Measurements from ENCODE around the gene KLHL2.
A peak's percentile ranks its signal among the peaks of the same experiment; 100 is the strongest.
"Not testable (repeated sequence)": the region's sequence is repeated elsewhere in the genome, so short reads cannot be mapped to it uniquely, and the experiment has no call there.

KLHL2 gene

DNA sequence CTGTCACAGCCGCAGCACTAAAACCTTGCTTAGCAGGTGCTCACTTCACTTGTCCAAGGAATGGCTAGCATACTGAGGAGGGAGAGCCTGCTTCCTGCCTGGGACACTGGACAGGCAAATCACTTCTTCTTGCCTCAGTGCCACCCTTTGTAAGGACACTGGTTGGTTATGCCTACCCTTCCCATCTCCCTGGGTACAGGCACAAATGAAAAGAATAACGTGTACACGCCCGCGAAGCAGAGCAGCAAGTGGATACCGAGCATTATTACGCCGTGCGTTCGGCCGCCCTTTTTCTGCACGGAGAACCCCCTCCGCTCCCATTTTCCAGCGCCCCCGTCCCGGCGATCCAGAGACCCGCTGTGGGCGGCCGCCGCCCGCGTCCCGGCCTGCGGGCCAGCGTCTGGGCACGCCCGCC lies 338 bp upstream of the KLHL2 start:
- peak overlapping the region; percentile 74 for H2AFZ ChIP-seq
- H3K4me1 ChIP-seq = peaks cover 6% of the 10 kb centered on the region
- no peaks in the 10 kb centered on the region for H3K36me3 ChIP-seq (ENCODE audit: control insufficient read depth, insufficient read depth, low read length)
- H3K4me3 ChIP-seq (ENCODE audit: low read depth, low read length) = peak overlapping the region; percentile 48
- peak overlapping the region; percentile 50 for H3K4me2 ChIP-seq (ENCODE audit: low read length)
- H3K9ac ChIP-seq = no peak overlapping the region
- peak overlapping the region; percentile 22 for H3K27ac ChIP-seq
- no peaks in the 10 kb centered on the region for H3K9me3 ChIP-seq (ENCODE audit: control insufficient read depth, low read length)
- no peaks in the 10 kb centered on the region for H3K27me3 ChIP-seq (ENCODE audit: control insufficient read depth, insufficient read depth, low read length)
- peaks cover 2% of the 10 kb centered on the region for H3K79me2 ChIP-seq
- TF ChIP-seq, protein P1, sequence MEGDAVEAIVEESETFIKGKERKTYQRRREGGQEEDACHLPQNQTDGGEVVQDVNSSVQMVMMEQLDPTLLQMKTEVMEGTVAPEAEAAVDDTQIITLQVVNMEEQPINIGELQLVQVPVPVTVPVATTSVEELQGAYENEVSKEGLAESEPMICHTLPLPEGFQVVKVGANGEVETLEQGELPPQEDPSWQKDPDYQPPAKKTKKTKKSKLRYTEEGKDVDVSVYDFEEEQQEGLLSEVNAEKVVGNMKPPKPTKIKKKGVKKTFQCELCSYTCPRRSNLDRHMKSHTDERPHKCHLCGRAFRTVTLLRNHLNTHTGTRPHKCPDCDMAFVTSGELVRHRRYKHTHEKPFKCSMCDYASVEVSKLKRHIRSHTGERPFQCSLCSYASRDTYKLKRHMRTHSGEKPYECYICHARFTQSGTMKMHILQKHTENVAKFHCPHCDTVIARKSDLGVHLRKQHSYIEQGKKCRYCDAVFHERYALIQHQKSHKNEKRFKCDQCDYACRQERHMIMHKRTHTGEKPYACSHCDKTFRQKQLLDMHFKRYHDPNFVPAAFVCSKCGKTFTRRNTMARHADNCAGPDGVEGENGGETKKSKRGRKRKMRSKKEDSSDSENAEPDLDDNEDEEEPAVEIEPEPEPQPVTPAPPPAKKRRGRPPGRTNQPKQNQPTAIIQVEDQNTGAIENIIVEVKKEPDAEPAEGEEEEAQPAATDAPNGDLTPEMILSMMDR (IDR thresholded peaks at IDR 0.05) = no peak

DNA sequence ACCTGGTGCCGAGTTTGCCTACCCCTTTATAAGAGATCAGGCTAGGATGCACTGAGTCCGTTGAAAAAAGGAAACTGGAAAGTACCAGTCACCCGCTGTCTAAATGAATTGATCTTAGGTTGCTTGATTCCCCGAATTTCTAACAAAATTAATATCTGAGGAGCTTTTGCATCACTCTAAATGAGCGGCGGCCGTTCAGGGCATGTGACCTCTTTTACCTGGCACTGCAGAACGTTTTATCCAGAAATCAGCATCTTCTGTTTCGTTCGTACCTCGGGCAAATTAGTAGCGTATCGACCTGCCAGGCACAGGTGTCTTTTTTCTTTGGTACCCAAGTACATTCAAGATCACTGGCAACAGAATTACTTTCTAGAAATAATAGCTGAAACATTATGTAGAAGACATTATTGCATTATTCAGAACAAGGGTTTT lies 876 bp downstream of the KLHL2 start:
- peak overlapping the region; percentile 50 for H2AFZ ChIP-seq
- peak overlapping the region; percentile 73 for H3K4me3 ChIP-seq (ENCODE audit: low read depth, low read length)
- peaks cover 6% of the 10 kb centered on the region for H3K4me1 ChIP-seq
- TF ChIP-seq, protein P1 (IDR thresholded peaks at IDR 0.05) = no peak
- H3K27me3 ChIP-seq (ENCODE audit: control insufficient read depth, insufficient read depth, low read length) = no peaks in the 10 kb centered on the region
- no peaks in the 10 kb centered on the region for H3K9me3 ChIP-seq (ENCODE audit: control insufficient read depth, low read length)
- peak overlapping the region; percentile 87 for H3K4me2 ChIP-seq (ENCODE audit: low read length)
- peak overlapping the region; percentile 4 for H3K27ac ChIP-seq
- peaks cover 2% of the 10 kb centered on the region for H3K79me2 ChIP-seq
- no peaks in the 10 kb centered on the region for H3K36me3 ChIP-seq (ENCODE audit: control insufficient read depth, insufficient read depth, low read length)
- no peak overlapping the region for H3K9ac ChIP-seq

DNA sequence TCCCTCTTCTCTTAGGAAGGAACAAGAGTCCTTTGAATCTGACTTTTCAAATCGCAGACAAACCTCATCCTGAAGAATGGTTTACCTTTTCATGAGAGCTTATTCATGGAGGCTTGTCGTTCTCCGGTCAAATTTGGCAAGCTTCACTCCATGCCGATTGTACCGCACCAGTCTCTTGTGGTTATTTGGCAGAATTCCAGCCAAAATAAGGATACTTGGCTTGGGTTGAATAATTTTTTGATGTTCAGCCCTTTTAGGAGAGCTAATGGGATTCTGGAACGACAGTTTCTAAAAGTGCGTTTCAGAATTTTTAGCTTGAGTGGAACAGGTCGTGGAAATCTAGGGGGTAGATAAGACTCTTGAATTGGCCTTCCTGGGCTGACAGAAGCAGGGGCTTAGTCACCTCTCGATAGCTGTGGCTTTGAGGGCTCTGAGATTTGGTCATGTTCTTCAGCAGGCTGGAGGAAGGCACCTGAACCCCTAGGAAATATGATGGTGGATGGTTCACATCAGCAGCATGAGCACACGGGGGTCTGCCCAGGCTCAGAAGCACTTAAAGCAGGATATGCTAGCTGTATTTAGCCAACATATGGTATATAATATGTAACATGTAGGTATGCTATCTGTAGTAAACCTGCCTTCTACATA lies 1.5 kb downstream of the KLHL2 start:
- peak overlapping the region; percentile 73 for H3K4me3 ChIP-seq (ENCODE audit: low read depth, low read length)
- no peak overlapping the region for H3K4me2 ChIP-seq (ENCODE audit: low read length)
- peaks cover 6% of the 10 kb centered on the region for H3K4me1 ChIP-seq
- TF ChIP-seq, protein P1 (IDR thresholded peaks at IDR 0.05) = no peak
- H3K27ac ChIP-seq = no peak overlapping the region
- H3K9ac ChIP-seq = no peak overlapping the region
- no peaks in the 10 kb centered on the region for H3K36me3 ChIP-seq (ENCODE audit: control insufficient read depth, insufficient read depth, low read length)
- H2AFZ ChIP-seq = no peak overlapping the region
- peaks cover 2% of the 10 kb centered on the region for H3K79me2 ChIP-seq
- H3K9me3 ChIP-seq (ENCODE audit: control insufficient read depth, low read length) = no peaks in the 10 kb centered on the region
- H3K27me3 ChIP-seq (ENCODE audit: control insufficient read depth, insufficient read depth, low read length) = no peaks in the 10 kb centered on the region

DNA sequence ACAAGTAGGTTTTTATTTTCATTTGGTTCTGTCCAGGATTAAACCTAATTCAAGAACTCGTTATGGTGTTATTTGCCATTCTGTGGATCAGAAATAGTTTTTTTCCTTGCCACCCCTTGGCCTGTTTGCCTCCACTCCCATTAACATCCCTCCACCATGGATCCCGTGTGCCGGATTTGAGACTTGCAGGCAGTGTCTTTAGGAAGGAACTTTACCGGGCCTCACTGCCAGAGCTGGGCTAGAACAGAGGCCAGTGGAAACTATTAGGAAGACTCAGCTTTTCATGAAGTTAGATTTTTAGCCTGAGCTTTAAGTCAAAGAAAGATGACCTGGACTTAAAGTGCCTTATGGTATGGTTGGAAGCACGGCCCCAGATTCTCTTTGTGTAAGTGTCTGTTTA lies 2.4 kb downstream of the KLHL2 start:
- Histone ChIP-seq H2AFZ (no peak overlapping the region), H3K9ac (no peak overlapping the region), H3K27ac (no peak overlapping the region), H3K4me2 (ENCODE audit: low read length) (no peak overlapping the region), H3K4me3 (ENCODE audit: low read depth, low read length) (no peak overlapping the region), H3K4me1 (peaks cover 6% of the 10 kb centered on the region), H3K79me2 (peaks cover 2% of the 10 kb centered on the region), H3K9me3 (ENCODE audit: control insufficient read depth, low read length) (no peaks in the 10 kb centered on the region), H3K36me3 (ENCODE audit: control insufficient read depth, insufficient read depth, low read length) (no peaks in the 10 kb centered on the region), H3K27me3 (ENCODE audit: control insufficient read depth, insufficient read depth, low read length) (no peaks in the 10 kb centered on the region)
- TF ChIP-seq, protein P1 (IDR thresholded peaks at IDR 0.05) = no peak

DNA sequence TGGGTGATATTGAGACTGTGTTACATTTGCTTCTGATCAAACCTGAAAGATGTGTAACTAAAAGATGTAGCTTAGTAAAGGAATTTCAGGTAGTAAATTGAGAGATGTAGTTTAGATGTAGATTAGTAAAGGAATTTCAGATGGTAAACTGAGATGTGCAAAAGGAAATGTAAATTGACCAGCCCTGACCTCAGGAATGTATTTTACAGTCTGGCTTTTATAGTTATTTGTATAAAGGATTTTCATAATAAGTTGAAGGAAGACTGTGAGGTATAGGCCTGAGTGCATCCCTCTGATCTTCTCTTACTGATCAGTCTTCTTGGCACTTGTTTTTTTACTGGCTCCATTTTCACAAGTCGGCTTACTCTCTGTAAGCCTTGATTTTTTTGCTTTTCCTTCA lies 3.2 kb downstream of the KLHL2 start:
- H3K9ac ChIP-seq = no peak overlapping the region
- H3K36me3 ChIP-seq (ENCODE audit: control insufficient read depth, insufficient read depth, low read length) = no peaks in the 10 kb centered on the region
- no peak overlapping the region for H2AFZ ChIP-seq
- peaks cover 6% of the 10 kb centered on the region for H3K4me1 ChIP-seq
- H3K27ac ChIP-seq = no peak overlapping the region
- no peak overlapping the region for H3K4me2 ChIP-seq (ENCODE audit: low read length)
- TF ChIP-seq, protein P1 (IDR thresholded peaks at IDR 0.05) = no peak
- H3K27me3 ChIP-seq (ENCODE audit: control insufficient read depth, insufficient read depth, low read length) = no peaks in the 10 kb centered on the region
- peaks cover 2% of the 10 kb centered on the region for H3K79me2 ChIP-seq
- H3K9me3 ChIP-seq (ENCODE audit: control insufficient read depth, low read length) = no peaks in the 10 kb centered on the region
- no peak overlapping the region for H3K4me3 ChIP-seq (ENCODE audit: low read depth, low read length)

DNA sequence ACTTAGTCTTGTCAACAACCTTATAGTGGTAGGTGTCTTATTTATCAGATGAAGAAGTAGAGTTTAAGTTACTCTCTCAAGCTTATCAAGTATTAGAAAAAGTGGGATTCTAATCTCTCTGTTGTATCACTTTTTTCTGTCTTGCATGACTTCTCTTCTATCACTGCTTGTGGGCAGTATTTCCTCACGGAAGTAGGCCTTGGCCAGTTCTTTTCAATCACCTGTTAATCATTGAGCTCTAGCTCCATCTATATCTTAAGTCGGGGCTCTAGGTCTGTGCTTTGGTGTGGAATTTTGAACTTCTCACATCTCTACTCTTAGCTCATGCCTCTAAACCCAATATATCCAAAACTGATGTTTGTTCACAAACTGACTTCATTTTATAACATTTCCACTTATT lies 5.3 kb downstream of the KLHL2 start:
- H3K4me3 ChIP-seq (ENCODE audit: low read depth, low read length); H3K79me2 ChIP-seq; H2AFZ ChIP-seq; H3K36me3 ChIP-seq (ENCODE audit: control insufficient read depth, insufficient read depth, low read length); H3K4me1 ChIP-seq; H3K9me3 ChIP-seq (ENCODE audit: control insufficient read depth, low read length); H3K27ac ChIP-seq; H3K9ac ChIP-seq; H3K27me3 ChIP-seq (ENCODE audit: control insufficient read depth, insufficient read depth, low read length); H3K4me2 ChIP-seq (ENCODE audit: low read length): not testable (repeated sequence)

DNA sequence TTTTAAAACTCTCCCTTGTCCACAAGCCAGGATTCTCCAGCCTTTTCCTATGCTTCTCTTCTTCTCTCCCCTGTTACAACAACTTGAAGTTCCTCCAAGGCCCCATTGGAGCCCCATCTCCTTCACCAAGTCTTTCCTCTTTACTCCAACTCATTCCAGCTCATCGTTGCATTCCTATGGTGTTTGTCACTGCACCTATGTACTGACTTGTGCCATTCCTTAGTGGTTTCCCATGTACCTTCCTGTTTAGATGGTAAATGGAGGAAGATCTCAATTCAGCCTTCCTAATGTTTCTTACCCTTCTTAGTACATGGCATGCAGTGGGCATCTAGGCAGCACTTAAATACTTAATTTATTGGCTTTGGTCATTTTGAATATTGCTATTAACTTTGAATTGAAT lies 6.0 kb downstream of the KLHL2 start:
- not testable (repeated sequence) for H3K27me3 ChIP-seq (ENCODE audit: control insufficient read depth, insufficient read depth, low read length); H3K79me2 ChIP-seq; H2AFZ ChIP-seq; H3K27ac ChIP-seq; H3K9me3 ChIP-seq (ENCODE audit: control insufficient read depth, low read length); H3K36me3 ChIP-seq (ENCODE audit: control insufficient read depth, insufficient read depth, low read length); H3K4me2 ChIP-seq (ENCODE audit: low read length); H3K9ac ChIP-seq; H3K4me3 ChIP-seq (ENCODE audit: low read depth, low read length); H3K4me1 ChIP-seq

All from parathyroid adenoma (tissue), 2 donors.